Measurements from ENCODE around the gene SPACA9.

- TF ChIP-seq CTCF (IDR thresholded peaks at IDR 0.05; ENCODE audit: insufficient read depth, low read depth, low read length) (no peak), EZH2 (IDR thresholded peaks at IDR 0.05; ENCODE audit: insufficient read depth, low read length) (no peak)
These were observed 4.9 kb downstream of the SPACA9 start for GRCh38 chr9:132883349-132884294.
